ENCODE results near the gene ZNF83. TPM values are rescaled to one million over a fixed set of nuclear protein-coding genes. Genes with fewer than 3 reads are reported as not detected.

ZNF83 gene
- total RNA-seq, 1 experiment from 2014 or later: 34.1 TPM

DNA sequence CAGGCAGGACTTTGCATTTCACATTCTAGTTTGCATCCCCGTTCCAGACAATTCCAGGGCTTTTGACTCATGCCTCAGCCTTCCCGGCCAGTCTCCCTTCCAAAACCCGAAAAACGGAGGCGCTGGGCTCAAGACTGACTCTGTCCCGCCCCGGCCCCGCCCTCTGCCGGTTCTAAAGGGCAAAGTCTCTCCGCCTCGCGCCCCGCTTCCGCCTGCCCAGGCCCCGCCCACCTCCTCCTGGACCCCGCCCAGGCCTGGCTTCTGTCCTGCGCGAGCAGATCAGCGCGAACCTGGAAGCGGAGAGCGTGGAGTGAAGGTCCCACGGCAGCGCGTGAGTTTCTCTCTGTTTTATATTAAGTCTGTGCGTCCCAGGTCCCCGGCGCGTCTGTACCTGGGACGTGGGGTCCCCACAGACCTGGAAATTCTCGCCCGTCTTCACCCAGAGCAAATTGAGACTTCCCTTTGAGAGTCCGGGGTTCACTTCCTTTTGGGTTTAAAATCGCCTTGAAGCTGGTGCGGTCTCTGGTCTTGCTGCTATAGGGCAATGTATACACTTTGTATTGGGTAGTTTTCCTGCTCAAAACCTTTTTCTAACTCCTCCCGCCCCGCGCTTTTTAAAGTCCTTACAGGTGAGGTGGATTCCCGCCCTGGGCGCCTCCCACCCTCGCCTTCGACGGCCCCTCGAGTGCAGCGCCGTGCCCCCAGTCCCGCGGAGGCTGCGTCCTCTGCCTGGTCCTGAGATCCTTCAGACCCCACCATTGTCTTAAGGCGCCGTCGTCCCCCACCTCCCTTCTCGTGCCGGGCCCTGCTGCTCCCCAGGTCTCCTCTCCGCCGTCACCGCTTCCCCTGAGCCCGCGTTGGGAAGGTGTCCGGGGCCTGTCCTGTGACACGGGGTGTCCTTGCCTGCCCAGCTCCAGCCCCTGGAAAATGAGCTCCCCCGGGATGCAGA, 36.9 kb downstream of the ZNF83 start:
- ChIA-PET POLR2A (interaction anchor here (0.6 kb wide), 1 partner anchor 252 kb away, joined by 5 read pairs; no protein-coding TSS in a partner anchor), CTCF (interaction anchor here (0.8 to 3.0 kb wide), 10 partner anchors 10 to 258 kb away, joined by 3 to 10 read pairs (median 4); partner anchors contain the start of genes ZNF808, ZNF83 and ZNF880)
- peaks cover 21% of the 10 kb centered on the region for H3K36me3 Mint-ChIP-seq
- peaks cover 15% of the 10 kb centered on the region for H3K9me3 Mint-ChIP-seq
- TF ChIP-seq FOXJ3 (CRISPR knock-in tag; IDR thresholded peaks at IDR 0.05; ENCODE audit: borderline replicate concordance): no peak
- no peak for TF ChIP-seq KAT7 (CRISPR knock-in tag; IDR thresholded peaks at IDR 0.05; ENCODE audit: borderline replicate concordance)
- TF ChIP-seq MYBL2 (CRISPR knock-in tag; IDR thresholded peaks at IDR 0.05): peak; percentile 61; the same call in 1 of the 2 replicates
- TF ChIP-seq CBFB (CRISPR knock-in tag; IDR thresholded peaks at IDR 0.05; ENCODE audit: low read depth): no peak
- no peak for TF ChIP-seq CREB1 (CRISPR knock-in tag; IDR thresholded peaks at IDR 0.05)
- TF ChIP-seq ZNF317 (CRISPR knock-in tag; IDR thresholded peaks at IDR 0.05; ENCODE audit: borderline replicate concordance, low read depth): no peak
- TF ChIP-seq GABPB1 (CRISPR knock-in tag; IDR thresholded peaks at IDR 0.05): no peak
- TF ChIP-seq SP1 (CRISPR knock-in tag; conservative IDR thresholded peaks at IDR 0.05): peak; percentile 77
- TF ChIP-seq ZNF416 (CRISPR knock-in tag; IDR thresholded peaks at IDR 0.05): no peak
- TF ChIP-seq, protein P1, sequence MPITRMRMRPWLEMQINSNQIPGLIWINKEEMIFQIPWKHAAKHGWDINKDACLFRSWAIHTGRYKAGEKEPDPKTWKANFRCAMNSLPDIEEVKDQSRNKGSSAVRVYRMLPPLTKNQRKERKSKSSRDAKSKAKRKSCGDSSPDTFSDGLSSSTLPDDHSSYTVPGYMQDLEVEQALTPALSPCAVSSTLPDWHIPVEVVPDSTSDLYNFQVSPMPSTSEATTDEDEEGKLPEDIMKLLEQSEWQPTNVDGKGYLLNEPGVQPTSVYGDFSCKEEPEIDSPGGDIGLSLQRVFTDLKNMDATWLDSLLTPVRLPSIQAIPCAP (CRISPR knock-in tag; IDR thresholded peaks at IDR 0.05): no peak
- TF ChIP-seq IRF2 (CRISPR knock-in tag; IDR thresholded peaks at IDR 0.05; ENCODE audit: borderline replicate concordance, low read depth): no peak
- TF ChIP-seq, protein P2, sequence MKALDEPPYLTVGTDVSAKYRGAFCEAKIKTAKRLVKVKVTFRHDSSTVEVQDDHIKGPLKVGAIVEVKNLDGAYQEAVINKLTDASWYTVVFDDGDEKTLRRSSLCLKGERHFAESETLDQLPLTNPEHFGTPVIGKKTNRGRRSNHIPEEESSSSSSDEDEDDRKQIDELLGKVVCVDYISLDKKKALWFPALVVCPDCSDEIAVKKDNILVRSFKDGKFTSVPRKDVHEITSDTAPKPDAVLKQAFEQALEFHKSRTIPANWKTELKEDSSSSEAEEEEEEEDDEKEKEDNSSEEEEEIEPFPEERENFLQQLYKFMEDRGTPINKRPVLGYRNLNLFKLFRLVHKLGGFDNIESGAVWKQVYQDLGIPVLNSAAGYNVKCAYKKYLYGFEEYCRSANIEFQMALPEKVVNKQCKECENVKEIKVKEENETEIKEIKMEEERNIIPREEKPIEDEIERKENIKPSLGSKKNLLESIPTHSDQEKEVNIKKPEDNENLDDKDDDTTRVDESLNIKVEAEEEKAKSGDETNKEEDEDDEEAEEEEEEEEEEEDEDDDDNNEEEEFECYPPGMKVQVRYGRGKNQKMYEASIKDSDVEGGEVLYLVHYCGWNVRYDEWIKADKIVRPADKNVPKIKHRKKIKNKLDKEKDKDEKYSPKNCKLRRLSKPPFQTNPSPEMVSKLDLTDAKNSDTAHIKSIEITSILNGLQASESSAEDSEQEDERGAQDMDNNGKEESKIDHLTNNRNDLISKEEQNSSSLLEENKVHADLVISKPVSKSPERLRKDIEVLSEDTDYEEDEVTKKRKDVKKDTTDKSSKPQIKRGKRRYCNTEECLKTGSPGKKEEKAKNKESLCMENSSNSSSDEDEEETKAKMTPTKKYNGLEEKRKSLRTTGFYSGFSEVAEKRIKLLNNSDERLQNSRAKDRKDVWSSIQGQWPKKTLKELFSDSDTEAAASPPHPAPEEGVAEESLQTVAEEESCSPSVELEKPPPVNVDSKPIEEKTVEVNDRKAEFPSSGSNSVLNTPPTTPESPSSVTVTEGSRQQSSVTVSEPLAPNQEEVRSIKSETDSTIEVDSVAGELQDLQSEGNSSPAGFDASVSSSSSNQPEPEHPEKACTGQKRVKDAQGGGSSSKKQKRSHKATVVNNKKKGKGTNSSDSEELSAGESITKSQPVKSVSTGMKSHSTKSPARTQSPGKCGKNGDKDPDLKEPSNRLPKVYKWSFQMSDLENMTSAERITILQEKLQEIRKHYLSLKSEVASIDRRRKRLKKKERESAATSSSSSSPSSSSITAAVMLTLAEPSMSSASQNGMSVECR (CRISPR knock-in tag; IDR thresholded peaks at IDR 0.05; ENCODE audit: borderline replicate concordance): 0 out of 2 replicates have a peak, but pooled peaks have one; percentile 23
- no peak for TF ChIP-seq AFF4 (CRISPR knock-in tag; IDR thresholded peaks at IDR 0.05; ENCODE audit: borderline replicate concordance)
- TF ChIP-seq GTF2I (CRISPR knock-in tag; conservative IDR thresholded peaks at IDR 0.05): no peak
- TF ChIP-seq RELA (CRISPR knock-in tag; IDR thresholded peaks at IDR 0.05; ENCODE audit: borderline replicate concordance): no peak
- TF ChIP-seq, protein P3, sequence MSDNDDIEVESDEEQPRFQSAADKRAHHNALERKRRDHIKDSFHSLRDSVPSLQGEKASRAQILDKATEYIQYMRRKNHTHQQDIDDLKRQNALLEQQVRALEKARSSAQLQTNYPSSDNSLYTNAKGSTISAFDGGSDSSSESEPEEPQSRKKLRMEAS (CRISPR knock-in tag; IDR thresholded peaks at IDR 0.05): peak; percentile 53; the same call in 1 of the 2 replicates
- TF ChIP-seq FOXP1 (CRISPR knock-in tag; IDR thresholded peaks at IDR 0.05; ENCODE audit: borderline replicate concordance): peak; percentile 41; the same call in 1 of the 2 replicates
- TF ChIP-seq MLX (CRISPR knock-in tag; IDR thresholded peaks at IDR 0.05): no peak
- TF ChIP-seq, protein P4, sequence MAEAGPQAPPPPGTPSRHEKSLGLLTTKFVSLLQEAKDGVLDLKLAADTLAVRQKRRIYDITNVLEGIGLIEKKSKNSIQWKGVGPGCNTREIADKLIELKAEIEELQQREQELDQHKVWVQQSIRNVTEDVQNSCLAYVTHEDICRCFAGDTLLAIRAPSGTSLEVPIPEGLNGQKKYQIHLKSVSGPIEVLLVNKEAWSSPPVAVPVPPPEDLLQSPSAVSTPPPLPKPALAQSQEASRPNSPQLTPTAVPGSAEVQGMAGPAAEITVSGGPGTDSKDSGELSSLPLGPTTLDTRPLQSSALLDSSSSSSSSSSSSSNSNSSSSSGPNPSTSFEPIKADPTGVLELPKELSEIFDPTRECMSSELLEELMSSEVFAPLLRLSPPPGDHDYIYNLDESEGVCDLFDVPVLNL (CRISPR knock-in tag; IDR thresholded peaks at IDR 0.05; ENCODE audit: borderline replicate concordance, low read depth): 0 out of 2 replicates have a peak, but pooled peaks have one; percentile 41
- DNase-seq (ENCODE audit: low spot score): peak; percentile 98
- H3K27me3 Mint-ChIP-seq (ENCODE audit: low read depth): no peaks in the 10 kb centered on the region; the same call in 1 of the 2 replicates
- H3K4me1 Mint-ChIP-seq: peaks cover 29% of the 10 kb centered on the region
- H3K27ac Mint-ChIP-seq: peak overlapping the region; percentile 49; the same call in 1 of the 2 replicates
- H3K4me3 Mint-ChIP-seq: peak overlapping the region; percentile 82
- ATAC-seq: peak; percentile 94
